HEK293T (cell line): ENCODE data around the gene FCHSD1.

ENCODE experiments used
- ARNT ChIP-seq: fragments of 450-650 bp; IDR thresholded peaks from 2 replicates; pipeline ENCODE4 v1.6.1; 2017; ENCODE audit warnings: mild to moderate bottlenecking
- BHLHE40 ChIP-seq: fragments of 450-650 bp; IDR thresholded peaks from 2 replicates; pipeline ENCODE4 v1.6.1; 2016; ENCODE audit warnings: mild to moderate bottlenecking, moderate library complexity, borderline replicate concordance
- FOXM1 ChIP-seq: fragments of 450-650 bp; IDR thresholded peaks from 2 replicates; pipeline ENCODE4 v1.6.1; 2017; ENCODE audit warnings: mild to moderate bottlenecking, borderline replicate concordance
- L3MBTL2 ChIP-seq: fragments of 450-650 bp; conservative IDR thresholded peaks from 2 replicates; pipeline ENCODE4 v1.6.1; 2016; ENCODE audit warnings: mild to moderate bottlenecking
- LEF1 ChIP-seq: fragments of 450-650 bp; IDR thresholded peaks from 2 replicates; pipeline ENCODE4 v1.6.1; 2017; ENCODE audit warnings: mild to moderate bottlenecking, borderline replicate concordance
- SP1 ChIP-seq: fragments of 450-650 bp; IDR thresholded peaks from 2 replicates; pipeline ENCODE4 v1.6.1; 2017
- SUZ12 ChIP-seq: fragments of 450-650 bp; IDR thresholded peaks from 2 replicates; pipeline ENCODE4 v1.6.1; 2016; ENCODE audit warnings: mild to moderate bottlenecking

DNA sequence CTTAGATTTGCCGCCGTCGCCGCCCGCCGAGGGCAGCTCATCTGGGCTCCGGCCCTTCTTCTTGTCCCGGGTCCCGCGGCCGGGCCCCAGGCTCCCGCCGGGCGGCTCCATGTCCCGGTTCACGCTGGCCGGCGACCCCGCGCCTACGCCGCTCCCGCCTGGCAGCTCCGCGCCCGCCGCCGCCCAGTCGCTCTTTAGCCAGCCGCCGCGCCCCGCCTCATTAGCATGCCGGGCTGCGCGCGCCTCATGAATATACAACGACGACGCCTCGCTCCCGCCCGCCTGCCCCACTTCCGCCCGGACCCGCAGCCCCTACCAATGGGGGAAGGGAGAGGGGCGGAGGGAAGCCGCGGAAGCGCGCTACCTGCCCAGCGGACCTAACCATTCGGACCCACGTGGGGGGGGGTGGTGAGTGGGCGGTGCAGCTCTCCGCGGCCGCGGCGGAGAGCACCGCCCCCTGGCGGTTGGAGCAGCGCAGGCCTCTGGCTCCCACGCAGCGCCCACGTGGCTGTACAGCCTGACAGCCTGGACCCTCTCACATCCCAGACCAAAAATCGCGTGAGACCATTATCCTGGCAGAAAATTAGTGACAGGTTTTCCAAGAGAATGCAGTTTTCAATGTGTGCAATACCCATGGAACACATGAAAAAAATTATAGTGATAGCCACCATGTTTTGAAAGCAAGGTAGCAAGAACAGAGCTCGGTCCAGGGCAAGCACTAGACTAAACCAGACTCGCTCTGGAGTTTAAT is 32.2 kb downstream of the FCHSD1 start, which contains the start of gene DIAPH1:
- no peak for TF ChIP-seq FOXM1
- no peak; the same call in 1 of the 2 replicates for TF ChIP-seq BHLHE40
- peak; percentile 32; the same call in 1 of the 2 replicates for TF ChIP-seq ARNT
- no peak for TF ChIP-seq LEF1
- no peak for TF ChIP-seq SP1
- TF ChIP-seq SUZ12: no peak
- peak; percentile 61 for TF ChIP-seq L3MBTL2
